Ascending aorta (tissue), 2 donors: Measurements from ENCODE around the gene ZGPAT. TPM values are rescaled to one million over a fixed set of nuclear protein-coding genes. Genes with fewer than 3 reads are reported as not detected.
A peak's percentile ranks its signal among the peaks of the same experiment; 100 is the strongest.

ENCODE experiments used
- DNase-seq, 2 donors: peaks; one replicate each; pipeline ENCODE4 v3.0.0-alpha.2; 2019; ENCODE audit warnings: low spot score in 2 of 2
- H3K27ac ChIP-seq, 2 donors: fragments of 200-600 bp; sonication (generic); one replicate each; pipeline ENCODE4 v1.5.1; 2016 to 2017; ENCODE audit warnings: mild to moderate bottlenecking in 1 of 2
- H3K27me3 ChIP-seq: fragments of 200-600 bp; sonication (generic); one replicate; pipeline ENCODE4 v1.5.1; 2017
- H3K36me3 ChIP-seq, 2 donors: fragments of 200-600 bp; sonication (generic); one replicate each; pipeline ENCODE4 v1.5.1; 2016
- H3K4me1 ChIP-seq, 2 donors: fragments of 200-600 bp; sonication (generic); one replicate each; pipeline ENCODE4 v1.5.1; 2016 to 2017; ENCODE audit warnings: mild to moderate bottlenecking in 1 of 2
- H3K4me3 ChIP-seq, 2 donors: fragments of 200-600 bp; sonication (generic); one replicate each; pipeline ENCODE4 v1.5.1; 2016 to 2017; ENCODE audit warnings: mild to moderate bottlenecking in 1 of 2
- H3K9me3 ChIP-seq, 2 donors: fragments of 200-600 bp; sonication (generic); one replicate each; pipeline ENCODE4 v1.5.1; 2016
- intact Hi-C: fragments of 100-400 bp; cut with DNase I; formaldehyde crosslinking; loops from one replicate; pipeline ENCODE4 v1.15.1; 2023
- total RNA-seq: library from RNA; depleted of rRNA; stranded (reverse); fragments of >200 nt; gene quantifications from one replicate; pipeline ENCODE4 v1.1.0, GENCODE V29; 2016
- TF ChIP-seq, protein P1 (sequence below), 3 experiments: fragments of 200-600 bp in 2 of 3; fragments of 450-650 bp in 1 of 3; sonication (generic) in 2 of 3; IDR thresholded peaks; one replicate each; pipeline ENCODE4 v1.5.1; 2016 to 2019; ENCODE audit warnings: antibody characterized with exemption in 3 of 3, mild to moderate bottlenecking in 1 of 3, moderate library complexity in 1 of 3

Gene ZGPAT
- total RNA-seq, 1 donor from 2014 or later = 42.4 TPM

DNA sequence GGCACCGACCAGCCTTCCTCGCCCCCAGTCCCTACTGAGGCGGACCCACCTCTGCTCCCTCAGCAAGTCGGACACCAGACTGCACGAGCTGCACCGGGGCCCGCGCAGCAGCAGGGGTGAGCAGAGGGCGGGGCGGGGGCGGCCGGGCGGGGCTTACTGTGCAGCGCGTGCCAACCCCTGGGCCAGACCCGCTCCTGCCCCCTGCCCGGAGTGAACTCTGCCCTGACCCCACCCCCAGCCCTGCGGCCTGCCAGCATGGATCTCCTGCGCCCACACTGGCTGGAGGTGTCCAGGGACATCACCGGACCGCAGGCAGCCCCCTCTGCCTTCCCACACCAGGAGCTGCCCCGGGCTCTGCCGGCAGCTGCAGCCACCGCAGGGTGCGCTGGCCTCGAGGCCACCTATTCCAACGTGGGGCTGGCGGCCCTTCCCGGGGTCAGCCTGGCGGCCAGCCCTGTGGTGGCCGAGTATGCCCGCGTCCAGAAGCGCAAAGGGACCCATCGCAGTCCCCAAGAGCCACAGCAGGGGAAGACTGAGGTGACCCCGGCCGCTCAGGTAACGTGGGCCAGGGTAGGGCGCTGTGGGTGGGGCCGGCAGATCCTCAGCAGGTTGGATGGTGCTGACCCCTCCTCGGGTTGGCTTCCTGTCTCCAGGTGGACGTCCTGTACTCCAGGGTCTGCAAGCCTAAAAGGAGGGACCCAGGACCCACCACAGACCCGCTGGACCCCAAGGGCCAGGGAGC, 30.3 kb downstream of the ZGPAT start:
- H3K27ac ChIP-seq = peak overlapping the region; percentile 85 to 96
- TF ChIP-seq, protein P1, sequence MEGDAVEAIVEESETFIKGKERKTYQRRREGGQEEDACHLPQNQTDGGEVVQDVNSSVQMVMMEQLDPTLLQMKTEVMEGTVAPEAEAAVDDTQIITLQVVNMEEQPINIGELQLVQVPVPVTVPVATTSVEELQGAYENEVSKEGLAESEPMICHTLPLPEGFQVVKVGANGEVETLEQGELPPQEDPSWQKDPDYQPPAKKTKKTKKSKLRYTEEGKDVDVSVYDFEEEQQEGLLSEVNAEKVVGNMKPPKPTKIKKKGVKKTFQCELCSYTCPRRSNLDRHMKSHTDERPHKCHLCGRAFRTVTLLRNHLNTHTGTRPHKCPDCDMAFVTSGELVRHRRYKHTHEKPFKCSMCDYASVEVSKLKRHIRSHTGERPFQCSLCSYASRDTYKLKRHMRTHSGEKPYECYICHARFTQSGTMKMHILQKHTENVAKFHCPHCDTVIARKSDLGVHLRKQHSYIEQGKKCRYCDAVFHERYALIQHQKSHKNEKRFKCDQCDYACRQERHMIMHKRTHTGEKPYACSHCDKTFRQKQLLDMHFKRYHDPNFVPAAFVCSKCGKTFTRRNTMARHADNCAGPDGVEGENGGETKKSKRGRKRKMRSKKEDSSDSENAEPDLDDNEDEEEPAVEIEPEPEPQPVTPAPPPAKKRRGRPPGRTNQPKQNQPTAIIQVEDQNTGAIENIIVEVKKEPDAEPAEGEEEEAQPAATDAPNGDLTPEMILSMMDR (IDR thresholded peaks at IDR 0.05) = no peak
- peaks cover 17 to 21% of the 10 kb centered on the region in 2 donors for H3K4me1 ChIP-seq
- peak in 1 of 2 donors; percentile 65 for DNase-seq
- intact Hi-C loops = loop anchor here (2.0 to 5.0 kb wide), 3 partner anchors 29 to 111 kb away; partner anchors contain the start of genes GMEB2, RTEL1 and ZGPAT
- no peaks in the 10 kb centered on the region for H3K27me3 ChIP-seq
- H3K9me3 ChIP-seq = no peaks in the 10 kb centered on the region
- H3K36me3 ChIP-seq = peaks cover 42 to 48% of the 10 kb centered on the region in 2 donors
- H3K4me3 ChIP-seq = peak overlapping the region in 1 of 2 donors; percentile 93

DNA sequence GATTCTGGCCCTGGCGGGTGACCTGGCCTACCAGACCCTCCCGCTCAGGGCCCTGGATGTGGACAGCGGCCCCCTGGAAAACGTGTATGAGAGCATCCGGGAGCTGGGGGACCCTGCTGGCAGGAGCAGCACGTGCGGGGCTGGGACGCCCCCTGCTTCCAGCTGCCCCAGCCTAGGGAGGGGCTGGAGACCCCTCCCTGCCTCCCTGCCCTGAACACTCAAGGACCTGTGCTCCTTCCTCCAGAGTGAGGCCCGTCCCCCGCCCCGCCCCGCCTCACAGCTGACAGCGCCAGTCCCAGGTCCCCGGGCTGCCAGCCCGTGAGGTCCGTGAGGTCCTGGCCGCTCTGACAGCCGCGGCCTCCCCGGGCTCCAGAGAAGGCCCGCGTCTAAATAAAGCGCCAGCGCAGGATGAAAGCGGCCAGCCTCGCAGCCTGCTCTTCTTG, 30.9 kb downstream of the ZGPAT start:
- Histone ChIP-seq H3K4me3 (peak overlapping the region; percentile 68 to 93), H3K27ac (peak overlapping the region; percentile 85 to 96), H3K27me3 (no peaks in the 10 kb centered on the region), H3K4me1 (peaks cover 17 to 21% of the 10 kb centered on the region in 2 donors), H3K36me3 (peaks cover 41 to 48% of the 10 kb centered on the region in 2 donors), H3K9me3 (no peaks in the 10 kb centered on the region)
- peak in 1 of 2 donors; percentile 82 for DNase-seq
- intact Hi-C loops = loop anchor here (1.0 to 5.0 kb wide), 4 partner anchors 30 to 217 kb away; partner anchors contain the start of genes GMEB2, RTEL1 and ZGPAT
- TF ChIP-seq, protein P1 (IDR thresholded peaks at IDR 0.05) = no peak

DNA sequence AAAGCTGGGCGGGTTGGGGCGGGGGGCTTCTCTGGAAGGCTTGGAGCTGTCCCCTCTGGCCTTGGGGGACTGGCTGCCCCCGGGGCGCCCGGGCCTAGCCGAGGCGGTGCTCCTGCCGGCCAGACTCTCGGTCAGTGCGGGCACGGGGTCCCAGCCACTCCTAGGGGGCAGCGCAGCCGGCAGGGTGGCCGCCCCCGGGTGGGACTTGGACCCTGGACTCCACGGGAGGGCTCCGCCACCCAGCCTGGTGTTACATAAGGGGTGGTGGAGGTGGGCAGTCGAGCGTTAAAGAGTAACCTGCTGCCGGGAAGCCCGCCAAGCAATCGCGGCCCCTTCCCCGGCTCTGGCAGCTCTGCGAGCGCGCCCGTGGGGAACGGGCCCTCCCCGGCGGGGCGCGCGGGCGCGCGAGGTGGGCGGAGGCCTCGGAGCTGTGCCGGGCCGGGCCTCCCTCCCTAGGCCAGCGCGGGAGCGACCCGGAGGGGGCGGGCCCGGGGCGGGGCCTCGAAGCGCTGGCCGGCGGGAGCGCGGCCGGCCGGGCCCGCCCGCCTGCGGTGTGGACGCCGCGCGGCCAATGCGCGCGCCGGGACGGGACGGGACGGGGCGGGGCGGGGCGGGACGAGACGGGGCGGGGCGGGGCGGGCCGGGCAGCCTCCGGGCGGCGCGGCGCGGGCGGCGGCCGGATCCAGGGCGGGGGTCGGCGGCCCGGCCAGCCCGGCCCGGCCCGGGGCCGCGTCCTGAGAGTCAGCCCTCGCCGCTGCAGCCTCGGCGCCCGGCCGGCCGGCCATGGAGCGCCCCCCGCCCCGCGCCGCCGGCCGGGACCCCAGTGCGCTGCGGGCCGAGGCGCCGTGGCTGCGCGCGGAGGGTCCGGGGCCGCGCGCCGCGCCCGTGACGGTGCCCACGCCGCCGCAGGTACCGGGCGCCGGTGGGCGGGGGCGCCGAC, 31.6 kb downstream of the ZGPAT start, which contains the start of gene SLC2A4RG:
Gene SLC2A4RG, plus strand, starts transcription at position 647 of the 940 bp plus-strand sequence. Its CDS starts 137 bp downstream, at position 784.
- Histone ChIP-seq H3K36me3 (peaks cover 34 to 46% of the 10 kb centered on the region in 2 donors), H3K4me1 (peaks cover 17 to 21% of the 10 kb centered on the region in 2 donors)
- intact Hi-C loops = loop anchor here (1.0 to 5.0 kb wide), 7 partner anchors 31 to 219 kb away; partner anchors contain the start of genes GMEB2, PPDPF, RTEL1 and ZBTB46

GRCh38 chr20:63740070-63740626, 32.3 kb downstream of the ZGPAT start:
- H3K4me1 ChIP-seq = peaks cover 17 to 21% of the 10 kb centered on the region in 2 donors

More for the DNA sequence above, 31.6 kb downstream of the ZGPAT start, which contains the start of gene SLC2A4RG:
- Histone ChIP-seq H3K27me3 (no peaks in the 10 kb centered on the region), H3K9me3 (no peaks in the 10 kb centered on the region), H3K27ac (peak within 1 kb of the TSS; percentile 87 to 96), H3K4me3 (peak within 1 kb of the TSS; percentile 85 to 93)
- TF ChIP-seq, protein P1 (IDR thresholded peaks at IDR 0.05) = no peak
- DNase-seq = peak in 1 of 2 donors; percentile 86

More at GRCh38 chr20:63740070-63740626, 32.3 kb downstream of the ZGPAT start:
- TF ChIP-seq, protein P1 (IDR thresholded peaks at IDR 0.05) = no peak
- H3K4me3 ChIP-seq = peak overlapping the region; percentile 81 to 85
- DNase-seq = peak in 1 of 2 donors; percentile 74
- no peaks in the 10 kb centered on the region for H3K27me3 ChIP-seq
- peaks cover 27 to 41% of the 10 kb centered on the region in 2 donors for H3K36me3 ChIP-seq
- intact Hi-C loops = loop anchor here (1.0 to 5.0 kb wide), 3 partner anchors 92 to 219 kb away; partner anchors contain the start of genes PPDPF and ZBTB46
- H3K9me3 ChIP-seq = no peaks in the 10 kb centered on the region
- peak overlapping the region; percentile 84 to 87 for H3K27ac ChIP-seq
